ENCODE measurements around the gene CT47C1.
"Not testable (repeated sequence)": the region's sequence is repeated elsewhere in the genome, so short reads cannot be mapped to it uniquely, and the experiment has no call there.

CT47C1 gene

DNA sequence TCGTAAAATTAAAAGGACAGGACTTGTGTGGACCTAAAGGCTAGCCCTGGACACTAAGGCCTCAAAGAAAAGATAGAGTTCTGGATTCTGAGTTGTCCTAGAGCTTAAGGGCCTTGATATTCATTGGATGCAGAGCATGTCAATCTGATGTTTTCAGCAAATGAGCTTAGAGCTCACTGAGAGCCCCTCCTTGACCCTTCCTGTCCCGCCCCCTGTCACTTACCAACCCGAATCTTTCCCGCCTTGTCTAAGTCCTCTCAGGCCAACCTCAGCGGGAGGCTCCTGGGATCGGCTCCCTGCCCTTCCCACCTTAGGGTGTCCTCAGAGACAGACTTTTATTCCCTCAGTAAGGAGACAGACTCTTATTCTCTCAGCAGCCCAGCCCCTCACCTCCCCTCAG, at the start of gene CT47C1:
Gene CT47C1, plus strand, starts transcription at position 250 of the 400 bp plus-strand sequence. CDS start 233 bp downstream, outside the sequence.
- DNase-seq, result no peak

DNA sequence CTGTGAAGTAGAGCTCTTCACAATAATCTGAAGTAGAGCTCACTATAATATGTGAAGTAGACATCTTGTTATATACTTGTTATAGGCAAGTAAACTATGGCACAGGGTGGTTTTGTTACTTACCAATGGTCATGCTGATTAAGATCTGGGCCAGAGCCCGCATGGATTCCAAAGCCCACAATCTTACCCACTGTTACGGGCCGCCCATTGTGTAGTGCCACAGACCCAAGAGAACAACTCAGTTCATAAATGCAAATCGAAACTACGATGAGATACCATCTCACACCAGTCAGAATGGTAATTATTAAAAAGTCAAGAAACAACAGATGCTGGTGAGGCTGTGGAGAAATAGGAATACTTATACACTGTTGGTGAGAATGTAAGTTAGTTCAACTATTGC, 46.9 kb upstream of the CT47C1 start:
- no peak for DNase-seq

DNA sequence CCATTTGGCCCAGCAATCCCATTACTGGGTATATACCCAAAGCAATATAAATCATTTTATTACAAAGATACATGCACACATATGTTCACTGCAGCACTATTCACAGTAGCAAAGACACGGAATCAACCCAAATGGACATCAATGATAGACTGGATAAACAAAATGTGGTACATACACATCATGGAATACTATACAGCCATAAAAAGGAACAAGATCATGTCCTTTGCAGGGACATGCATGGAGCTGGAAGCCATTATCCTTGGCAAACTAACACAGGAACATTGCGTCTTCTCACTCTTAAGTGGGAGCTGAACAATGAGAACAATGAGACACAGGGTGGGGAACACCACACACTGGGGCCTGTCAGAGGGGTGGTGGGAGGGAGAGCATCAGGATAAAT, 46.4 kb upstream of the CT47C1 start:
- not testable (repeated sequence) for DNase-seq

DNA sequence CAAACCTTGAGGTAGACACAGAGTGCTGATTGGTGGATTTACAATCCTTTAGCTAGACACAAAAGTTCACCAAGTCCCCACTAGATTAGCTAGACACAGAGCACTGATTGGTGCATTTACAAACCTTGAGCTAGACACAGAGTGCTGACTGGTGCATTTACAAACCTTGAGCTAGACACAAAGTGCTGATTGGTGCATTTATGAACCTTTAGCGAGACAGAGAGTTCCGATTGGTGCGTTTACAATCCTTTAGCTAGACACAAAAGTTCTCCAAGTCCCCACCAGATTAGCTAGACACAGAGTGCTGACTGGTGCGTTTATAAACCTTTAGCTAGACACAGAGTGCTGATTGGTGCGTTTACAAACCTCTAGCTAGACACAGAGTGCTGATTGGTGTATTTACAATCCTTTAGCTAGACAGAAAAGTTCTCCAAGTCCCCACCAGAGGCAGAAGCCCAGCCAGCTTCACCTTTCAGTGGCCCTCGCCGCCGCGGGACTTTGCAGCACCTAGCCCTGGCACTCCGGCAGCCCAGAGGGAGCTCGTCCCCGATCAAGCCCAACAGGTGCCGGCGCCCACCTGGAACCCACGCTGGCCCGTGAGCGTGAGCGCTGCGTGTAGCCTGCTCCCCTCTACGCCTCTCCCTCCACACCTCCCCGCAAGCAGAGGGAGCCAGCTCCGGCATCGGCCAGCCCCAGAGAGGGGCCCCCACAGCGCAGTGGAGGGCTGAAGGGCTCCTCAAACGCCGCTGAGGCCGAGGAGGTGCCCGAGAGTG, 44.6 kb upstream of the CT47C1 start:
- DNase-seq, result not testable (repeated sequence)

DNA sequence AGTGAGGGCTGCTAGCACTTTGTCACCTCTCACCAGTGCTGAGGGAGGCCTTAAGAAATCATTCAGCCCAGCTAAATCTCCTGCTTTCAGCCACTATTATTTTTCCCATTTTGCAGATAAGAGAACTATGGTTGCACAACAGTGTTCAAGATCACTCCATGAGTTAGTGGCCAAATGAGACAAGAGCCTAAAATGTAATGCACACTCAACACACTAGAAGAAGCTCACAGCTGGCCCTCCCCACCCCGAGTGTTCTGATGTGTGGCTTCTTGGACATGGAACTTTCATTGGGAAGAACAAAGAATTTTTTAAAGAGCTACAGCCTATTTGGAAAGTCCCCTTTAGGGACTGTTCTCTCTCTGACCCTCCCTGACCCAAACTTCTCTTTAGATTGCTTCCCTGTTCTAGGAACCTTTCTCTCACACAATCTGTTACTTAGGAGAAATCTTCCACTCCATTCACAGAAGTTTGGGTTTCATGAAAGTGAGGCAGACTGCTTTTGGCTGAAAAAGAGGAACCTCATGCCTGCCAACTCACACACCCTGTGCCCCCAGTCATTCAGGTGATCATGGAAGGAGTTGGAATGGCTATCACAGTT, 44.0 kb upstream of the CT47C1 start:
- DNase-seq, result no peak

DNA sequence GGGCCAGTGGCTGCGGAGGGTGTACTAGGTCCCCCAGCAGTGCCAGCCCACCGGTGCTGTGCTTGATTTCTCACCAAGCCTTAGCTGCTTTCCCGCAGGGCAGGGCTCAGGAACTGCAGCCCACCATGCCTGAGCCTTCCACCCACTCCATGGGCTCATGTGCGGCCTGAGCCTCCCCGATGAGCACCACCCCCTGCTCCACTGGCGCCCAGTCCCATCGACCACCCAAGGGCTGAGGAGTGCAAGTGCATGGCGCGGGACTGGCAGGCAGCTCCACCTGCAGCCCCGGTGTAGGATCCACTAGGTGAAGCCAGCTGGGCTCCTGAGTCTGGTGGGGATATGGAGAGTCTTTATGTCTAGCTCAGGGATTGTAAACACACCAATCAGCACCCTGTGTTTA, 43.1 kb upstream of the CT47C1 start:
- DNase-seq, result not testable (repeated sequence)

DNA sequence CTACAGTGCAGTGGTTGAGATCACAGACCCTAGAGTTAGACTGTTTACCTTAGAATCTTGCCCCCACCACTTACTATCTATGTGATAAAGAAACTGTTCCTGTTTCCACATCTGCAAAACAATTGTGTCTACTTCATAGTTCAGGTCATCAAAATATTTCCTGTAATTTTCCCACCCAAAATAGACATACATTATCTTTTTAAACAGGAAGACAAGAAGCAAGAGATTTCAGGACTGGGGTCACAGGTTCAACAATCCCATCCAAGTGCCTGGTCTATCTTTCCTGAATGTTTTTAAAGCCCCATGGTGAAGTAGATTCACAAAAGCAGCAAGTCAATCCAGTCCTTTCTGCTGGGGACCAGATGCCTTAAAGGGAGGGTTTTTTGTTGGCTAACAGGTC, 41.8 kb upstream of the CT47C1 start:
- no peak for DNase-seq

DNA sequence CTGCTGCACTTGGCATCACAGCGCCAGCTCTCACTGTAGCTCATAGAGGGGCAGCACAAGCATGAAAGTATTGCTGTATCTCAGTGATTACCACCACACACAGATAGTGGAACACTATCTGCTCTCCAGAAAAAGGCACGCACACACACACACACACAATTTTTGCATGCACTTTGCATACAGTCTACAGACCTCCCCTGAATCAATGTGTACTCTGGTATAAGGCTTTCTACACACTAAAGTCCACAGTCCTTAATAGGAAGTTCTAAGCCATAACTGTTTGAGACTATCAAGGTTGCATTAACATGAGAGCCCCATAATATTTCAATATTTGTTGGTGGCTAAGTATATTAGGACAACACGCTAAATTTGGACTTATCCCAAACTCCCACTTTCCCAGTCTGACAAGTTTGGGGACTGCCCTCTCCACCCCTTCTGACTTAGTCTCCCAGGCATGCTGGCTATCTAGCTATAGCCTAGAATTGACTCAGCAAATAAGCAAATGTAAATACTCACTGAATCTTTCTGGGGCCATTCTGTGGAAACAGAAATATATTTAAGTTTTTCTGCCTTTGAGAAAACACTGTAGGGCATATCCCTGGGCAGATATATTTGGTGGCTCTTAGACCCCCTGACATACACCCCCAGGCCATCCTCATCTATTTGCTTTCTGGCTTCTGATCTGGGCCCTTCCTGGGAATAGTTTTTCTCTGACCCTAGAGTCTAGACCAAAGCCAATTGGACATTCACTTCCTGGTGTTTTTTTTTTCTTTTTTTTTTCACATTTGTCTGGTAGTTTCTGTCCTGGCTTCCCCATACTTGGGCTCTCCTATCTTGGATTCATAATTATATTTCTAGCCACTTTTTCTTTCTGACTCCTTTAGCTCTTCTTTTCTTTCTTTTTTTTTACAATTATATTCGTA, 36.4 kb upstream of the CT47C1 start:
- no peak for DNase-seq

DNA sequence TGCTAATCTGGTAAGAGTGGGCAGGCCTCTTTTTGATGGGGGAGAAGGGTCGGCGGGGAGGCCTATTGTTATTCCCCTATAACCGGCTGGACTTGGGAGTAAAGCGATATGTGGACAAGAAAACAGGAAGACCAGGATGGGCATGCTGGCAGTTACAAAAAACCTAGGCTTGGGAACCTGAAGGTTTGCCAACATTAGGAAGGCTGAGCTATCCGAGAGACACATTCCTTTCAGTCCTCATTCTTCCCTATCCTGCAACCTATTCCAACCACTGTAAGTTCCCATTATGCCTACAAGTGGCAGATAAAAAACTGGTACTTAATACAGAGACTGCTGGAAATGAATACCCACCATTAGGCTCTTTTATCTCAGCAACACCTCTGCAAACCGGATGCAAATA, 32.4 kb upstream of the CT47C1 start:
- DNase-seq, result no peak

DNA sequence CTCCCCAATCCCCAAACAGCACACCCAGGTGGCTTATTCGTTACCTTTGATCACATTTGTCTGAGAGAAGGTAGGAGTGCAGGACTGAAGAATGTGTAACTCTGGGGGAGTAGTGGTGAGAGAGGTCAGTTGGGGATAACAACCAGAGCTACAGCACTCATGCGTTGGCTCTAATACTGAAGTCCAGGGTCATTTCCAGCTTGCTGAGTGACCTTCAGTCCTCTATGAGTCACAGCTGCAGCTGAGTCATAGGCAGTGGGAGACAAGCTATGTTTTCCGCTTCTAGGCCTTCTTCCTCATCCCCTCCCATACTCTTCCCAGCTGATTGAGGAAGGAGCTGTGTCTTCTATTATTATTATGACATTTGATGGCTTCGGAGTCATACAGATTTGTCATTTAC, 31.6 kb upstream of the CT47C1 start:
- DNase-seq, result peak in 1 of 2 donors; percentile 2

DNA sequence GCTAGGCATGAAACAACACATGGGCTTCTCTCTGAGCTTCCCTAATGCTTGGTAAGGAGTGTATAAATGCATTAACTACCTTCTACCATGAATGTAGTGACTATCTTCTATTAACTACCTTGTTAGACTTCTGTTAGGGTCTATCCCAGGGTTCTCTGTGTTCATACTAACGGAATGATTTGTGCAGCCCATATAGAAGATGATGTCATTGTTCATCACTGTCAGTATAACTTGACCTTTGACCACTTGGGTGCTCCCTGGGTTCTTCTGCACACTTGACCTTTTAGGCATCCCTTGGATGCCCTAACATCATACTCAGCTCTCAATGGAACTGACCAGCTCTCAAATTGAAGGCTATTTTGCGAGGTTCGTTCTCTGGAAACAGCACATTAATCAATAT, 30.8 kb upstream of the CT47C1 start:
- DNase-seq, result no peak

DNA sequence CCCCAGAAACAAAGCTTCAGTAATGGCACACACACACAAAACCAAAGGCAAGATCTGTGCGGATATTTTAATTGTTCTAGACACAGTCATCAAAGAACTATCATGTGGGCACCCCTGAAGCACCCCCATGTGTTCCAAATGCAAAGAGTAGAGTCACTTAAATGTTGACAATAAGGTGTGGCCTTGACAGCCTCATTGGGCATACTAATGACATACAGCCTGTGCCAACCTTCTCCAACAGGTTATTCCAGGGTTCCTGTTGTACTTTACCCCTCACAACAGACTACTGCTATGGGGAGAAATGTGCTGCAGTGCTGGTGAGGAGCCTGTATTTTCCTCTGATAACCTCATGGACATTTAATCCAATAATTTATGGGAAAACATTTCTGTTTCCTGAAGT, 29.8 kb upstream of the CT47C1 start:
- no peak for DNase-seq

DNA sequence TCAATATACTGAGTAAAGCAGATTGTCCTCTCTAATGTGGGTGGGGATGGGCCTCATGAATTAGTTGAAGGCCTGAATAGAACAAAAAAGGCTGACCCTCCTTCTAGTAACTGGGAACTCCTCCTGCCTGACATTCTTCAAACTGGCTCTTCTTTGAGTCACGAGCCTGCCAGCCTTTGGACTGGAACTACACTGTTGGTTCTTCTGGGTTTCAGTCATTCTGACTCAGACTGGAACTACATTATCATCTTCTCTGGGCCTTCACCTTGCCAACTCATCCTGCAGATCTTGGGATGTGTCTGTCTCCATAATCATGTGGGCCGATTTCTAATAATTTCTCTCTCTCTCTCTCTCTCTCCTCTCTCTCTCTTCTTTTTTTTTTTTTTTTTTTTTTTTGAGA, 26.9 kb upstream of the CT47C1 start:
- DNase-seq, result no peak

DNA sequence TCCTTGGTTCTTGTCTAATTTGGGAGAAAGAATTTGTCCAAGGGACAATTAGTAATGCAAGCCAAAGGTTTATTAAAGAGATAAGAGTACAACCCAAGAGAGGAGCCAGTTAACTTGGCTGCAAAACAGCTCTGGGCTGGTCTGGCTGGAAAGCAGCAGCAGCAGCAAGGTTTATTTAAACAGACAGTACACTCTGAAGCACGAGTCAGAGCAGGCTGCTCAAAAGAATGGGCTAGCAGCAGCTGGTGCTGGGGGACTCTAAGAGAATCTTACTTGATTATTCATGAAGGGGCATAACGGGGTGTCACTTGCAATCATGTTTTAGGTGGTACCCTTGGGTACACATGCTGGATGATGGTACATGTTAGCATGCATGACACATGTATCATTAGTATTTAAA, 17.1 kb upstream of the CT47C1 start:
- no peak for DNase-seq

DNA sequence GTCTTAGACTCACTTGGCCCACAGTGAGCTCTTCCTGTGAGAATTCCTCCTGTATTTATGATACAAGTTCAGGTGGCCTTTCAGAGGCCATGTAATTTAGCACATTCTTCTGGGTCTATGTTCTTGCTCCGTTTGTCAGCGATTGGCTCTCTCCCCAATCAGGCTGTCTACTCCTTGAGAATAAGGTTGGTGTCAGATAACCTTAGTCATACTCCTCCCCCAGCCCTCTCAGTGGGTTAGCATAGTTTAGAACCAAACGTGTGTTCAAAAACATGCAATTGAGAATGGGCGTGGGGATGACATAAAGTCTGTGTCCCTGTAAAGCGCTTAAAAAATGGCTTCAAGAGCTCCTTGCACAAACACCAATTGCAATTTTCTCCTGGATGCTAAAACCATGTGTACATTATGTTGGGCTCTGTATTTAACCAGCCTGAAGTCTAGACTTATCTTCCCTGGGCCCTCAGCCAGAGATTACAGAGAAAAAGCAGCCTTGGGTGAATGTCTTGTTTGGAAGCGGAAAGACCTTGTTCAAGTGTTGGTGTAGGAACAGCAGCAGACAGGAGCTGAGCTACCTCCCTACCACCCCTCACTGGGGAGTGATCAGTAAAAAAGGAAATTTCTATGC, 9.9 kb upstream of the CT47C1 start:
- no peak for DNase-seq

DNA sequence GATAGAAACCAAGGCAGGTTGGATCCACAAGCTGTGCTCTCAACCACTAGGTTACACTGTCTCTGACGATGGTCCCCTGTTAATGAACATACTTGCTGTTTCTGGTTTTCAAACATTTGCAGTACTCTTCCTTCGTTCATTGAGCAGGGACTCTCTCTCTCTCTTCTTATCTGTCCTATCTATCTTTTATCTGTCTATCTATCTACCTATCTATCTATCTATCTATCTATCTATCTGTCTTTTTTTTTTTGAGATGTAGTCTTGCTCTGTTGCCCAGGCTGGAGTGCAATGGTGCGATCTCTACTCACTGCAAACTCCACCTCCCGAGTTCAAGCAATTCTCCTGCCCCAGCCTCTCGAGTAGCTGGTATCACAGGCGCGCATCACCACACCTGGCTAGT, 9.4 kb upstream of the CT47C1 start:
- DNase-seq, result no peak

DNA sequence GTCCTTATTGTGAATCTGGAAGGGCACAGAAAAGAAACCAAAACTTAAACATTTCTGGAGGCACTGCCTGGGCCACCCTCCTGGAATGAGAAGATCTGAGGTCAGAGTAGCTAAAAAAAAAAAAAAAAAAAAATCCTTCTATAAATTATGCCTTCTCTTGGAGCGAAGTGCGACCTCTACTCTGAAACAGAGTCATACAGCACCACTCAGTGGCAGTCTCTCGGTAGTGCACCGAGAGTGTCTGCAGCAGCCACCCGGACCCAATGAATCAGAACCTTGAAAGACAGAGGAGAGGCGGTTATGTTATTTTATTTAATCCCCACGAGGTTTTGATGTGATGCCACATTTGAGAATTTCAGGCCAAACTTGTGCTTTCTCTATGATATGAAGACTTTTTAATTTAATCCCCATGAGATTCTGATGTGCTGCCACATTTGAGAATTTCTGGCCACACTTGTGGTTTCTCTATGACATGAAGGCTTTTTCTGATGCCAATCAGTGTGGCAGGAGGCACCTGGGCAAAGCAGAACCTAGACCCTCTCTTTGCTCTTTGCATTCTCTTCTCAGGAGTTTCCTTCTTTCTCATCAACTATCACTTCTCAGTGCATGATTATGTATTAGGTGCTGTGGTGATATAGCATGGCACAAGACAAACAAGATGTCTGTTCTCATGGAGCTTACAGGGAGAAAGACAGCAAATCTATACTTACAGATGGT, 5.6 kb upstream of the CT47C1 start:
- no peak for DNase-seq

DNA sequence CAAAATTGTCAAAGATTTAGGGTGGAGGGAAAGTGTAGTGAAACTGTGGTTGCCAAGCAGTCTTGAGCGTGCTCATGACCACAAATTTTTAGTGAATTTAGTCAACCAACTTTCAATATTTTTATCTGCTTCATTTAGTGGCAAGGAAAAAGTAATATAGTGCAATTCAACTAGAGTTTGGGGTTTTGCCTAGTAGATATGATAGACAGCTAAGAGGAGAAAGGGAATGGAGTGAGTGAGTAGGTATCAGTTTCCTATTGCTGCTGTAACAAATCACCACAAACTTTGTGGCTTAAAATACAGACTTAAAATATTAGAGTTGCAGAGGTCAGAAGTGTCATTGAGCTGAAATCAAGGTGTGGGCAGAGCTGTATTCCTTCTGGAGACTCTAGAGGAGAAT, 3.7 kb upstream of the CT47C1 start:
- no peak for DNase-seq

DNA sequence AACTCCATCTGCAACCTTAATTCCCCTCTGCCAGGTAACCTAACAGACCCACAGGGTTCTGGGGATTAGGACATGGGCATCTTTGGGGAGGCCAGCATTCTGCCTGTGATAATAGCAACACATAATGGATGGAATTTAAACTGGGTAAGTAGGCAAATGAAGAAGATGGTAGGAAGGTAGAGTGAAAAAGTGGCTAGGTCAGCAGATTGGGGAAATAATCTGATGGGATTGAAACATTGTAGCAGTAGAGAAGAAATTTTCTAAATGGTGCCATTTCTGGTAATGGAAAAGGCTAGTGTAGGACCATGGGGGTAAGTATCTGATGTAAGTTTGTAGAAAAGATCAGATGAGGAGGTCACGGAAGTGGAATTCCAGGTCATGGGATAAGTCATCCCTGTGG, 3.0 kb upstream of the CT47C1 start:
- no peak for DNase-seq

DNA sequence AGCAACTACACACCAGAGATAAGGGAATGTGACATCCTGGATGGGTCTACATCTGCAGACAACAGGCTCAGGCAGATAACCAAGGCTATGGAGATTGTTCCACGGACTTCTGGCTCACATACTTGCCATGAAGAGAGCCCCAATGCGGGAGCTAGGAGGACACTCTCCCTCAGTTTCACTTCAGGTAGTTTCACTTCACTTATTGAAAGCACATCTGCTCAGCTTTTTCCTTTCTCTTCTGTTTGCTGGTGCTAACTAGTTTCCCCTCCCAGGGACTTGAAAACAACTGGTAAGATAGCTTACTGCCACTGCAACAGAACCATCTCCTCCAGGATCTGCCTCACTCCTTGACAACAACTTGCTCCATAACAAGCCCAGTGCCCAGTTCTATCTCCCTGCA, 1.4 kb upstream of the CT47C1 start:
- DNase-seq, result no peak

DNA sequence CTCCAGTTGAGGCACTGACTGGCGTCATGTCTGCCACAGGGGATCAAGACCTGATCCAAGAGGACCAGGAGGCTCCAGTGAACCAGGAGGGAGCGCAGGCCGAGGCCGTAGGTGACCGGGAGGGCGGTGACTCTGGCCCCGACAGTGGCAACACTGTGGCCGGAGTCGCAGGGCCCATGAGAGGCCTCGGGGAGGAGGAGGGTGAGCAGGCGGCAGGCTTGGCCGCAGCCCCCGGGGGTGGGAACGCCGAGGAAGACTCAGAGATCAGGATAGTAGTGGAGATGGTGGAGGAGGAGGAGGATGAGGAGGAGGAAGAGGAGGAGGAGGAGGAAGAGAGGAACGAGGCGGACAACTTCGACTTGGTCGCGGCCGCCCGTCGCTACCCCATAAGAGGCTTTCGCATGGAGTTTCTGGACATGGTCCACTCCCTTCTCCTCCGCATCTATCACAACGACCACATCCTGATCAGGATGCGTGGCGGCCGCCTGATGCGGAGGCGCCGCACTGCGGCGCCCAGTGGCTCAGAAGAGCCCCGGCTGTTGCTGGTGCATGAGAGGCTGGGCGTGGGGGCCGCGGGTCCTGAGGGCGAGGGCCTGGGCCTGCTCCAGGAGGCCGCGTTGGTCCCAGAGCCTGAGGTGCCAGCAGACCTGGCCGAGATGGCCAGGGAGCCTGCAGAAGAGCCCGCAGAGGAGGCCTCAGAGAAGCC, 560 bp downstream of the CT47C1 start:
- DNase-seq, result no peak

DNA sequence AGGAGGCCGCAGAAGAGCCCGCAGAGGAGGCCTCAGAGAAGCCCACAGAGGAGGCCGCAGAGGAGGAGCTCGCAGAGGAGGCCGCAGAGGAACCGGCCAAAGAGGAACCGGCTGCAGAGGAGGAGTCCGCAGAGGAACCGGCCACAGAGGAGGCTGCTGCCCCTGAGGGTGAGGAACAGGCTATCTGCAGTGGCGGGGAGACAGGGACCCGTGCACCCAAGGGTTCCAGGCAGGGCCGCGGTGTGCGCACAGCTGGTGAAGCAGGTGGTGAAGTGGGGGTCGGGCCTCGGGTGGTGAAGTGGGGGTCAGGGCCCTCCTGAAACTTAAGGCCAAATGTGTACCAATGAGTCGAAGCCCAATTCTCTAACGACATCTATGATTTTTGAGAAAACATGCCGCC, 1.1 kb downstream of the CT47C1 start:
- no peak for DNase-seq
